ENCODE data around the gene PMM2. TPM values are rescaled to one million over a fixed set of nuclear protein-coding genes. Genes with fewer than 3 reads are reported as not detected.

PMM2 gene
- total and polyA plus RNA-seq, 9 of the 15 experiments (the other 6 are each of a cell fraction or from before 2014, with no cell fraction given) = 5.6 to 42.7 (median 25.9) TPM

GRCh38 chr16:8868416-8869211 is 71.0 kb downstream of the PMM2 start, which contains the start of gene CARHSP1 (continued):
- TF ChIP-seq CHD7 (IDR thresholded peaks at IDR 0.05; ENCODE audit: low read depth, low read length) (no peak), POU5F1 (IDR thresholded peaks at IDR 0.05; ENCODE audit: borderline replicate concordance, low read depth, low read length, partially characterized antibody) (no peak), PRDM10 (IDR thresholded peaks at IDR 0.05; ENCODE audit: partially characterized antibody) (no peak), ZNF707 (CRISPR knock-in tag; conservative IDR thresholded peaks at IDR 0.05) (no peak), HNRNPUL1 (IDR thresholded peaks at IDR 0.05; ENCODE audit: low read length) (no peak), NFXL1 (CRISPR knock-in tag; IDR thresholded peaks at IDR 0.05) (no peak), PHF8 (IDR thresholded peaks at IDR 0.05; ENCODE audit: borderline replicate concordance, low read length) (peak; percentile 78; the same call in 1 of the 2 replicates), ZNF445 (CRISPR knock-in tag; IDR thresholded peaks at IDR 0.05; ENCODE audit: low read depth) (no peak), THRAP3 (IDR thresholded peaks at IDR 0.05; ENCODE audit: borderline replicate concordance) (no peak), NR0B1 (IDR thresholded peaks at IDR 0.05; ENCODE audit: partially characterized antibody) (no peak)

Data from K562 (cell line).